ENCODE results near the gene NLGN1. TPM values are rescaled to one million over a fixed set of nuclear protein-coding genes. Genes with fewer than 3 reads are reported as not detected.

NLGN1 gene
- total RNA-seq, 1 experiment from 2014 or later: not detected

- Histone ChIP-seq H3K4me2 (ENCODE audit: low read length) (no peak overlapping the region), H3K9me2 (ENCODE audit: insufficient read depth) (no peaks in the 10 kb centered on the region), H3K4me3 (replicated peaks in 1 of 2; ENCODE audit: low read depth in 1 of 2, low read length in 2 of 2) (no peak overlapping the region), H3K27ac (ENCODE audit: low read depth, low read length) (no peak overlapping the region), H3K9me3 (ENCODE audit: control insufficient read depth in 1 of 2, insufficient read depth in 1 of 2, low read depth in 1 of 2, low read length in 2 of 2) (no peaks in the 10 kb centered on the region), H3K27me3 (ENCODE audit: insufficient read depth, low read length) (no peaks in the 10 kb centered on the region), H3K79me2 (ENCODE audit: insufficient read depth, low read length) (no peaks in the 10 kb centered on the region), H4K20me1 (ENCODE audit: insufficient read depth) (no peaks in the 10 kb centered on the region), H3K36me3 (ENCODE audit: control insufficient read depth in 1 of 2, insufficient read depth in 2 of 2, low read length in 2 of 2) (no peaks in the 10 kb centered on the region), H3K4me1 (ENCODE audit: control insufficient read depth in 1 of 2, insufficient read depth in 2 of 2, low read length in 2 of 2) (no peaks in the 10 kb centered on the region), H2AFZ (ENCODE audit: low read depth, low read length, poor library complexity, severe bottlenecking) (no peak overlapping the region), H3K9ac (ENCODE audit: low read length) (no peak overlapping the region)
- no TSS peak for BruUV-seq (replicated peaks)
- CTCF ChIA-PET: no interaction called here
- RAD21 ChIA-PET (ENCODE audit: low non-redundant PET in 1 of 2, low total read pairs in 2 of 2, uncharacterized antibody in 2 of 2, unreplicated experiment in 2 of 2): no interaction called here
- ATAC-seq: no peak
- no peak for DNase-seq (ENCODE audit: low read depth, low spot score)
- intact Hi-C loops (cut with micrococcal nuclease): loop anchor here (1.0 kb wide), 1 partner anchor 14 kb away; no protein-coding TSS in a partner anchor
- POLR2A ChIA-PET: no interaction called here
- no peak for TF ChIP-seq ELF1 (IDR thresholded peaks at IDR 0.05; ENCODE audit: borderline replicate concordance, low read depth)
- TF ChIP-seq EZH2phosphoT487 (IDR thresholded peaks at IDR 0.05; ENCODE audit: borderline replicate concordance): no peak
- no peak for TF ChIP-seq CEBPB (IDR thresholded peaks at IDR 0.05; ENCODE audit: low read depth)
- TF ChIP-seq SP1 (IDR thresholded peaks at IDR 0.05; ENCODE audit: low read depth): no peak
- no peak for TF ChIP-seq SRF (IDR thresholded peaks at IDR 0.05; ENCODE audit: low read depth)
Observed at GRCh38 chr3:173568623-173569022, 171.1 kb downstream of the NLGN1 start.

GRCh38 chr3:173583496-173583895 lies 186.0 kb downstream of the NLGN1 start:
- ChIA-PET POLR2A (no interaction called here), RAD21 (ENCODE audit: low non-redundant PET in 1 of 2, low total read pairs in 2 of 2, uncharacterized antibody in 2 of 2, unreplicated experiment in 2 of 2) (no interaction called here), CTCF (no interaction called here)
- Histone ChIP-seq H3K79me2 (ENCODE audit: insufficient read depth, low read length) (no peaks in the 10 kb centered on the region), H3K9ac (ENCODE audit: low read length) (no peak overlapping the region), H3K4me3 (replicated peaks in 1 of 2; ENCODE audit: low read depth in 1 of 2, low read length in 2 of 2) (no peak overlapping the region), H3K27ac (ENCODE audit: low read depth, low read length) (no peak overlapping the region), H3K36me3 (ENCODE audit: control insufficient read depth in 1 of 2, insufficient read depth in 2 of 2, low read length in 2 of 2) (no peaks in the 10 kb centered on the region), H3K4me1 (ENCODE audit: control insufficient read depth in 1 of 2, insufficient read depth in 2 of 2, low read length in 2 of 2) (no peaks in the 10 kb centered on the region), H3K4me2 (ENCODE audit: low read length) (no peak overlapping the region), H3K9me2 (ENCODE audit: insufficient read depth) (no peaks in the 10 kb centered on the region), H3K27me3 (ENCODE audit: insufficient read depth, low read length) (no peaks in the 10 kb centered on the region), H3K9me3 (ENCODE audit: control insufficient read depth in 1 of 2, insufficient read depth in 1 of 2, low read depth in 1 of 2, low read length in 2 of 2) (no peaks in the 10 kb centered on the region), H4K20me1 (ENCODE audit: insufficient read depth) (no peaks in the 10 kb centered on the region), H2AFZ (ENCODE audit: low read depth, low read length, poor library complexity, severe bottlenecking) (no peak overlapping the region)
- DNase-seq (ENCODE audit: low read depth, low spot score): no peak
- BruUV-seq (replicated peaks): no TSS peak
- ATAC-seq: no peak
- intact Hi-C loops (cut with micrococcal nuclease): no loop called here
- no peak for TF ChIP-seq FOSL1 (IDR thresholded peaks at IDR 0.05; ENCODE audit: low read depth)
- no peak for TF ChIP-seq RAD21 (IDR thresholded peaks at IDR 0.05; ENCODE audit: low read depth)
- TF ChIP-seq EZH2 (IDR thresholded peaks at IDR 0.05): no peak
- TF ChIP-seq TCF7L2 (IDR thresholded peaks at IDR 0.05; ENCODE audit: borderline replicate concordance, extremely low read depth, insufficient read depth, insufficient read length): no peak
- TF ChIP-seq, protein P1, sequence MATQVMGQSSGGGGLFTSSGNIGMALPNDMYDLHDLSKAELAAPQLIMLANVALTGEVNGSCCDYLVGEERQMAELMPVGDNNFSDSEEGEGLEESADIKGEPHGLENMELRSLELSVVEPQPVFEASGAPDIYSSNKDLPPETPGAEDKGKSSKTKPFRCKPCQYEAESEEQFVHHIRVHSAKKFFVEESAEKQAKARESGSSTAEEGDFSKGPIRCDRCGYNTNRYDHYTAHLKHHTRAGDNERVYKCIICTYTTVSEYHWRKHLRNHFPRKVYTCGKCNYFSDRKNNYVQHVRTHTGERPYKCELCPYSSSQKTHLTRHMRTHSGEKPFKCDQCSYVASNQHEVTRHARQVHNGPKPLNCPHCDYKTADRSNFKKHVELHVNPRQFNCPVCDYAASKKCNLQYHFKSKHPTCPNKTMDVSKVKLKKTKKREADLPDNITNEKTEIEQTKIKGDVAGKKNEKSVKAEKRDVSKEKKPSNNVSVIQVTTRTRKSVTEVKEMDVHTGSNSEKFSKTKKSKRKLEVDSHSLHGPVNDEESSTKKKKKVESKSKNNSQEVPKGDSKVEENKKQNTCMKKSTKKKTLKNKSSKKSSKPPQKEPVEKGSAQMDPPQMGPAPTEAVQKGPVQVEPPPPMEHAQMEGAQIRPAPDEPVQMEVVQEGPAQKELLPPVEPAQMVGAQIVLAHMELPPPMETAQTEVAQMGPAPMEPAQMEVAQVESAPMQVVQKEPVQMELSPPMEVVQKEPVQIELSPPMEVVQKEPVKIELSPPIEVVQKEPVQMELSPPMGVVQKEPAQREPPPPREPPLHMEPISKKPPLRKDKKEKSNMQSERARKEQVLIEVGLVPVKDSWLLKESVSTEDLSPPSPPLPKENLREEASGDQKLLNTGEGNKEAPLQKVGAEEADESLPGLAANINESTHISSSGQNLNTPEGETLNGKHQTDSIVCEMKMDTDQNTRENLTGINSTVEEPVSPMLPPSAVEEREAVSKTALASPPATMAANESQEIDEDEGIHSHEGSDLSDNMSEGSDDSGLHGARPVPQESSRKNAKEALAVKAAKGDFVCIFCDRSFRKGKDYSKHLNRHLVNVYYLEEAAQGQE (IDR thresholded peaks at IDR 0.05; ENCODE audit: low read depth): no peak
- TF ChIP-seq CBX3 (IDR thresholded peaks at IDR 0.05; ENCODE audit: low read depth): no peak
- TF ChIP-seq, protein P2, sequence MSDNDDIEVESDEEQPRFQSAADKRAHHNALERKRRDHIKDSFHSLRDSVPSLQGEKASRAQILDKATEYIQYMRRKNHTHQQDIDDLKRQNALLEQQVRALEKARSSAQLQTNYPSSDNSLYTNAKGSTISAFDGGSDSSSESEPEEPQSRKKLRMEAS (IDR thresholded peaks at IDR 0.05): no peak
- TF ChIP-seq YY1 (IDR thresholded peaks at IDR 0.05; ENCODE audit: extremely low read depth, insufficient replicate concordance, low read depth, low read length): no peak
